Measurements from ENCODE around the gene PIGU.

The PIGU gene

GRCh38 chr20:34647737-34648136 lies 29.2 kb downstream of the PIGU start:
- H3K27ac ChIP-seq (ENCODE audit: low read length) = no peak overlapping the region
- H3K9me3 ChIP-seq (ENCODE audit: control insufficient read depth in 1 of 2, low read length in 2 of 2) = no peaks in the 10 kb centered on the region
- H3K36me3 ChIP-seq (ENCODE audit: control insufficient read depth in 1 of 2, insufficient read depth in 2 of 2, low read length in 2 of 2) = peaks cover 0 to 7% of the 10 kb centered on the region in 2 donors
- H3K4me1 ChIP-seq (ENCODE audit: control insufficient read depth in 1 of 2, insufficient read depth in 2 of 2, low read length in 2 of 2) = no peaks in the 10 kb centered on the region
- H3K27me3 ChIP-seq (ENCODE audit: low read depth, low read length) = no peaks in the 10 kb centered on the region
- no peak overlapping the region for H3K4me3 ChIP-seq (ENCODE audit: low read depth in 1 of 2, low read length in 2 of 2)

GRCh38 chr20:34644951-34645350 lies 31.9 kb downstream of the PIGU start:
- no peaks in the 10 kb centered on the region for H3K9me3 ChIP-seq (ENCODE audit: control insufficient read depth in 1 of 2, low read length in 2 of 2)
- H3K36me3 ChIP-seq (ENCODE audit: control insufficient read depth in 1 of 2, insufficient read depth in 2 of 2, low read length in 2 of 2) = no peaks in the 10 kb centered on the region
- H3K4me1 ChIP-seq (ENCODE audit: control insufficient read depth in 1 of 2, insufficient read depth in 2 of 2, low read length in 2 of 2) = no peaks in the 10 kb centered on the region
- no peak overlapping the region for H3K27ac ChIP-seq (ENCODE audit: low read length)
- H3K27me3 ChIP-seq (ENCODE audit: low read depth, low read length) = no peaks in the 10 kb centered on the region
- no peak overlapping the region for H3K4me3 ChIP-seq (ENCODE audit: low read depth in 1 of 2, low read length in 2 of 2)

- no peak overlapping the region for H3K27ac ChIP-seq (ENCODE audit: low read length)
These were observed 32.5 kb downstream of the PIGU start for GRCh38 chr20:34644345-34644744.

GRCh38 chr20:34643928-34644327 lies 33.0 kb downstream of the PIGU start:
- Histone ChIP-seq H3K27ac (ENCODE audit: low read length) (no peak overlapping the region), H3K36me3 (ENCODE audit: control insufficient read depth in 1 of 2, insufficient read depth in 2 of 2, low read length in 2 of 2) (no peaks in the 10 kb centered on the region), H3K4me1 (ENCODE audit: control insufficient read depth in 1 of 2, insufficient read depth in 2 of 2, low read length in 2 of 2) (peaks cover 0 to 5% of the 10 kb centered on the region in 2 donors), H3K9me3 (ENCODE audit: control insufficient read depth in 1 of 2, low read length in 2 of 2) (no peaks in the 10 kb centered on the region), H3K4me3 (ENCODE audit: low read depth in 1 of 2, low read length in 2 of 2) (no peak overlapping the region), H3K27me3 (ENCODE audit: low read depth, low read length) (no peaks in the 10 kb centered on the region)

More at GRCh38 chr20:34644345-34644744, 32.5 kb downstream of the PIGU start:
- Histone ChIP-seq H3K36me3 (ENCODE audit: control insufficient read depth in 1 of 2, insufficient read depth in 2 of 2, low read length in 2 of 2) (no peaks in the 10 kb centered on the region), H3K4me1 (ENCODE audit: control insufficient read depth in 1 of 2, insufficient read depth in 2 of 2, low read length in 2 of 2) (peaks cover 0 to 5% of the 10 kb centered on the region in 2 donors), H3K27me3 (ENCODE audit: low read depth, low read length) (no peaks in the 10 kb centered on the region), H3K4me3 (ENCODE audit: low read depth in 1 of 2, low read length in 2 of 2) (no peak overlapping the region), H3K9me3 (ENCODE audit: control insufficient read depth in 1 of 2, low read length in 2 of 2) (no peaks in the 10 kb centered on the region)

- no peak overlapping the region for H3K27ac ChIP-seq (ENCODE audit: low read length)
- no peak overlapping the region for H3K4me3 ChIP-seq (ENCODE audit: low read depth in 1 of 2, low read length in 2 of 2)
These were observed 34.9 kb downstream of the PIGU start for GRCh38 chr20:34642009-34642408.

GRCh38 chr20:34639755-34640222 lies 37.1 kb downstream of the PIGU start:
- Histone ChIP-seq H3K36me3 (ENCODE audit: control insufficient read depth in 1 of 2, insufficient read depth in 2 of 2, low read length in 2 of 2) (peaks cover 0 to 8% of the 10 kb centered on the region in 2 donors), H3K4me3 (ENCODE audit: low read depth in 1 of 2, low read length in 2 of 2) (no peak overlapping the region), H3K9me3 (ENCODE audit: control insufficient read depth in 1 of 2, low read length in 2 of 2) (no peaks in the 10 kb centered on the region), H3K4me1 (ENCODE audit: control insufficient read depth in 1 of 2, insufficient read depth in 2 of 2, low read length in 2 of 2) (peaks cover 0 to 5% of the 10 kb centered on the region in 2 donors), H3K27ac (ENCODE audit: low read length) (no peak overlapping the region), H3K27me3 (ENCODE audit: low read depth, low read length) (no peaks in the 10 kb centered on the region)

More at GRCh38 chr20:34642009-34642408, 34.9 kb downstream of the PIGU start:
- H3K27me3 ChIP-seq (ENCODE audit: low read depth, low read length) = no peaks in the 10 kb centered on the region
- peaks cover 0 to 5% of the 10 kb centered on the region in 2 donors for H3K4me1 ChIP-seq (ENCODE audit: control insufficient read depth in 1 of 2, insufficient read depth in 2 of 2, low read length in 2 of 2)
- H3K9me3 ChIP-seq (ENCODE audit: control insufficient read depth in 1 of 2, low read length in 2 of 2) = no peaks in the 10 kb centered on the region
- H3K36me3 ChIP-seq (ENCODE audit: control insufficient read depth in 1 of 2, insufficient read depth in 2 of 2, low read length in 2 of 2) = peaks cover 0 to 4% of the 10 kb centered on the region in 2 donors

- peak overlapping the region; percentile 56 for H3K27ac ChIP-seq (ENCODE audit: low read length)
- peaks cover 0 to 8% of the 10 kb centered on the region in 2 donors for H3K36me3 ChIP-seq (ENCODE audit: control insufficient read depth in 1 of 2, insufficient read depth in 2 of 2, low read length in 2 of 2)
- no peak overlapping the region for H3K4me3 ChIP-seq (ENCODE audit: low read depth in 1 of 2, low read length in 2 of 2)
- no peaks in the 10 kb centered on the region for H3K27me3 ChIP-seq (ENCODE audit: low read depth, low read length)
- no peaks in the 10 kb centered on the region for H3K9me3 ChIP-seq (ENCODE audit: control insufficient read depth in 1 of 2, low read length in 2 of 2)
- H3K4me1 ChIP-seq (ENCODE audit: control insufficient read depth in 1 of 2, insufficient read depth in 2 of 2, low read length in 2 of 2) = peaks cover 0 to 5% of the 10 kb centered on the region in 2 donors
These were observed 38.4 kb downstream of the PIGU start for GRCh38 chr20:34638532-34638931.

- Histone ChIP-seq H3K27me3 (ENCODE audit: low read depth, low read length) (no peaks in the 10 kb centered on the region), H3K27ac (ENCODE audit: low read length) (peak overlapping the region; percentile 56), H3K36me3 (ENCODE audit: control insufficient read depth in 1 of 2, insufficient read depth in 2 of 2, low read length in 2 of 2) (peaks cover 0 to 8% of the 10 kb centered on the region in 2 donors), H3K4me3 (ENCODE audit: low read depth in 1 of 2, low read length in 2 of 2) (no peak overlapping the region), H3K9me3 (ENCODE audit: control insufficient read depth in 1 of 2, low read length in 2 of 2) (no peaks in the 10 kb centered on the region), H3K4me1 (ENCODE audit: control insufficient read depth in 1 of 2, insufficient read depth in 2 of 2, low read length in 2 of 2) (peaks cover 0 to 5% of the 10 kb centered on the region in 2 donors)
These were observed 38.9 kb downstream of the PIGU start for GRCh38 chr20:34638039-34638292.

- no peaks in the 10 kb centered on the region for H3K27me3 ChIP-seq (ENCODE audit: low read depth, low read length)
- H3K36me3 ChIP-seq (ENCODE audit: control insufficient read depth in 1 of 2, insufficient read depth in 2 of 2, low read length in 2 of 2) = peaks cover 0 to 8% of the 10 kb centered on the region in 2 donors
- H3K27ac ChIP-seq (ENCODE audit: low read length) = peak overlapping the region; percentile 71
- peaks cover 0 to 5% of the 10 kb centered on the region in 2 donors for H3K4me1 ChIP-seq (ENCODE audit: control insufficient read depth in 1 of 2, insufficient read depth in 2 of 2, low read length in 2 of 2)
- H3K4me3 ChIP-seq (ENCODE audit: low read depth in 1 of 2, low read length in 2 of 2) = no peak overlapping the region
- no peaks in the 10 kb centered on the region for H3K9me3 ChIP-seq (ENCODE audit: control insufficient read depth in 1 of 2, low read length in 2 of 2)
These were observed 39.5 kb downstream of the PIGU start for GRCh38 chr20:34637245-34638038.

- H3K27me3 ChIP-seq (ENCODE audit: low read depth, low read length) = no peaks in the 10 kb centered on the region
- H3K4me1 ChIP-seq (ENCODE audit: control insufficient read depth in 1 of 2, insufficient read depth in 2 of 2, low read length in 2 of 2) = peaks cover 0 to 5% of the 10 kb centered on the region in 2 donors
- no peaks in the 10 kb centered on the region for H3K9me3 ChIP-seq (ENCODE audit: control insufficient read depth in 1 of 2, low read length in 2 of 2)
- H3K36me3 ChIP-seq (ENCODE audit: control insufficient read depth in 1 of 2, insufficient read depth in 2 of 2, low read length in 2 of 2) = peaks cover 0 to 8% of the 10 kb centered on the region in 2 donors
- H3K27ac ChIP-seq (ENCODE audit: low read length) = peak overlapping the region; percentile 71
- H3K4me3 ChIP-seq (ENCODE audit: low read depth in 1 of 2, low read length in 2 of 2) = no peak overlapping the region
These were observed 40.2 kb downstream of the PIGU start for GRCh38 chr20:34636648-34637047.

GRCh38 chr20:34634392-34634791 lies 42.5 kb downstream of the PIGU start:
- H3K36me3 ChIP-seq (ENCODE audit: control insufficient read depth in 1 of 2, insufficient read depth in 2 of 2, low read length in 2 of 2) = peaks cover 0 to 8% of the 10 kb centered on the region in 2 donors
- no peaks in the 10 kb centered on the region for H3K27me3 ChIP-seq (ENCODE audit: low read depth, low read length)
- no peak overlapping the region for H3K4me3 ChIP-seq (ENCODE audit: low read depth in 1 of 2, low read length in 2 of 2)
- H3K4me1 ChIP-seq (ENCODE audit: control insufficient read depth in 1 of 2, insufficient read depth in 2 of 2, low read length in 2 of 2) = no peaks in the 10 kb centered on the region
- H3K27ac ChIP-seq (ENCODE audit: low read length) = peak overlapping the region; percentile 62
- H3K9me3 ChIP-seq (ENCODE audit: control insufficient read depth in 1 of 2, low read length in 2 of 2) = no peaks in the 10 kb centered on the region
